Rectal smooth muscle tissue (tissue), 1 donor: Measurements from ENCODE around the gene FBN1.
A peak's percentile ranks its signal among the peaks of the same experiment; 100 is the strongest.

Experiments used
- H3K27ac ChIP-seq: one replicate; pipeline ENCODE4 v1.7.0; 2013; ENCODE audit warnings: low read depth, low read length, inconsistent platforms
- H3K27me3 ChIP-seq: one replicate; pipeline ENCODE4 v1.7.0; 2013; ENCODE audit warnings: low read length; ENCODE audit not compliant: control insufficient read depth, insufficient read depth
- H3K36me3 ChIP-seq: one replicate; pipeline ENCODE4 v1.7.0; 2013; ENCODE audit warnings: low read length; ENCODE audit not compliant: control insufficient read depth, insufficient read depth
- H3K4me1 ChIP-seq: one replicate; pipeline ENCODE4 v1.7.0; 2013; ENCODE audit warnings: low read length; ENCODE audit not compliant: control insufficient read depth, insufficient read depth
- H3K4me3 ChIP-seq: one replicate; pipeline ENCODE4 v1.7.0; 2013; ENCODE audit warnings: low read length
- H3K9ac ChIP-seq: one replicate; pipeline ENCODE4 v1.7.0; 2013; ENCODE audit warnings: low read length

Gene FBN1

DNA sequence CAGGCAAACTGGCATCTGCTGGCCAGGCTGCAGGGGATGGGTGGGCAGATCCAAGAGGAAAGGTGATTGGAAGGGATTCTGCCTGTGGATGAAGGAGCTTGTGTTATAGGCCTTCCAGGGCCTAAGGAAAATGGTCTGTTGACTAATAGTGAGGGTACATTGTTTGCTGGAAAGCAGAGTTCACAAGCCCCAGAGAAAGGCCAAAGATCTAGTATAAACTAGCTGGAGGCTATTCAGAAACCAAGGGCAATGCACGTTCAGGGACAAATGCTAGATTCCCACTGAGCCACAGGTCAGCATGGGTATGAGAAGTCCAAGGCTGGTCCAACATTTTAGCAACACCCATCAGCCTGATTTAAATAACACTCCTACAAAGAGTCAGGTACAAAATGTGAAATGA lies 74.7 kb downstream of the FBN1 start:
- Histone ChIP-seq H3K4me3 (no peak overlapping the region), H3K9ac (no peak overlapping the region), H3K27me3 (no peaks in the 10 kb centered on the region), H3K27ac (no peak overlapping the region), H3K36me3 (no peaks in the 10 kb centered on the region), H3K4me1 (no peaks in the 10 kb centered on the region)

DNA sequence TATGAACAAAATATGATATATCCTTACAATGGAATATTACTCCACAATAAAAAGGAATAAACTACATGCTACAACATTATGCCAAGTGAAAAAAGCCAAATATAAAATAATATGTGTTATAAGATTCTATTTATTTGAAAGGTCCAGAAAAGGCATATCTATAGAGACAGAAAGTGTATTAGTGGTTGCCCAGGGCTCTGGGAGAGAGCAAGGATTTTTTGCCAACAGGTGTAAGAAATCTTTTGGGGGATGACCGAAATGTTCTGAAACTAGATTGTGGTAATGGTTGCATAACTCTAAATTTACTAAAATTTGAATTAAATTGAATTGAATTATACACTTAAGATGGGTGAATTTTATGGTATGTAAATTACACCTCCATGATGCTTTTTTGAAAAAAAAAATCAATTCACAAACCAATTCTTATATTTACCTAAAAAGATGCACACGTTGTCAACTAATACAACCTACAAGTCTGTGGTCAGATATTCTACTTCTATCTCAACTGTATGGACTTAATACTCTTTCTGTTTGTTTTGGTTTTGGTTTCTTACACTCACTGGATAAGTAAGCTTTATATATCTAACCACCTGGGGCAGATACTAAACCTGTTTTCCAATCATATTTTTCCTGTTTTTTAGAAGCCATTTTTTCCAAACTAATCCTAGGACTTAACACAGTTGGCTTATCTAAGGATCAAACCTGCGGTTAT lies 75.8 kb downstream of the FBN1 start:
- Histone ChIP-seq H3K4me3 (no peak overlapping the region), H3K27ac (no peak overlapping the region), H3K4me1 (no peaks in the 10 kb centered on the region), H3K9ac (no peak overlapping the region), H3K27me3 (no peaks in the 10 kb centered on the region), H3K36me3 (no peaks in the 10 kb centered on the region)

DNA sequence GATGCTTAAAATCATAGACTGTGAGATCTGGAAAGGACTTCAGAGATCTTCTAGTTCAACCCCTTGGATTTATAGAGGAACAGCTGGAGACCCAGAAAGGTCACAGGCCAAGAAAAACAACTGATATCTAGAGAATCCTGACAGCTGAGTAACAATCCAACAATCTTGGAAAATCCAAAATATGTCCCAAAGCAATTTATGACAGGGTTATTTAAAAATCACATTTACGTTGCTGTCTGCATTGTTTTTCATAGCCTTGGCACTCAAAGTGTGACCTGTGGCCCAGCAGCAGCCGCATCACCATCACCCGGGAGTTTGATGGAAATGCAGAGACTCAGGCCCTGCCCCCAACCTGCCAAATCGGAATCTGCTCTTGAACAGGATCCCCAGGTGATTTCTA lies 78.8 kb downstream of the FBN1 start:
- Histone ChIP-seq H3K27me3 (no peaks in the 10 kb centered on the region), H3K27ac (no peak overlapping the region), H3K36me3 (no peaks in the 10 kb centered on the region), H3K4me3 (no peak overlapping the region), H3K9ac (no peak overlapping the region), H3K4me1 (no peaks in the 10 kb centered on the region)

DNA sequence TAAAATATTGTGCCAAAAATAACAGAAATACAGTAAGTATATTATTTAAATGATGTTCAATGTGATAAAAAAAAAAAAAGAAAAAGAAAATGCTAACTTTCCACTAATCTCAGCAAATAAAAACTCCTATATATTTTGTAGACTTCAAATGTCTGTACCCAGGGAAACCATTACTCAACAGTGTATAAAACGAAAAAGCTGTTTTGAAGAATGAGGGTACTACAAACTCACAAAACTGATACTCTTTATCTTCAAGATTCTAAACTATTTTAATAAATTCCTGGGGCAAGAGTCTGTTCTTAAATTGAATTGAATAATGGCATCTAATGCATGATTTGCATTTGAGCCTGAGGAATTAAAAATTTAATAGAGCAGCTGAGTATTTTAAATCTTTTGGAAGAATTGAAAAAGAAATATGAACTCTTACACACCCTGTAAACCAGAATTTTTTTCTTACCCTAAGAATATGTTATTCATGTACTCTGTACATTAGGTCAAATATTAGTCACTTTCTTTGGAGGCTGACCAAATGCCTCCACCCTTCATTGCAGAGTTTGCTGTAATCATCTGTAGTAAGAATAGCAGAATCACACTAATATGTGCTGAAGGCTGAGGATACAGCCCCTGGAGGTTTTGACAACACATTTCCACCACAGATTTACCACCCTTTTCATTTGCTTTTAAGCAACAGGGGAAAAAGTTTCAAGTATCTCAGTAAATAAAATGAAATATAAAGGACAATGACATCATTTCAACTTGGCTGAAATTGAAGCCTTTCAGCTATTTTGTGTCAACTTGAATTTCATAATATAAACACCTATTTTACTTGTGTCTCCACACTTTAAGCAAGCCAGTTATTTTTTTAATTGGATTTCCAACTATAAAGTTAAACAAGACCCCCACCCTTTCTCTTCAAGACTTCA lies 79.7 kb downstream of the FBN1 start:
- H3K27ac ChIP-seq = peak overlapping the region; percentile 14
- no peak overlapping the region for H3K9ac ChIP-seq
- no peaks in the 10 kb centered on the region for H3K36me3 ChIP-seq

GRCh38 chr15:48564690-48565089 lies 80.8 kb downstream of the FBN1 start:
- Histone ChIP-seq H3K9ac (no peak overlapping the region), H3K27ac (no peak overlapping the region), H3K4me3 (no peak overlapping the region), H3K36me3 (no peaks in the 10 kb centered on the region), H3K27me3 (no peaks in the 10 kb centered on the region), H3K4me1 (peaks cover 3% of the 10 kb centered on the region)

More for the DNA sequence above, 79.7 kb downstream of the FBN1 start:
- H3K4me3 ChIP-seq = no peak overlapping the region
- H3K27me3 ChIP-seq = no peaks in the 10 kb centered on the region
- H3K4me1 ChIP-seq = no peaks in the 10 kb centered on the region

DNA sequence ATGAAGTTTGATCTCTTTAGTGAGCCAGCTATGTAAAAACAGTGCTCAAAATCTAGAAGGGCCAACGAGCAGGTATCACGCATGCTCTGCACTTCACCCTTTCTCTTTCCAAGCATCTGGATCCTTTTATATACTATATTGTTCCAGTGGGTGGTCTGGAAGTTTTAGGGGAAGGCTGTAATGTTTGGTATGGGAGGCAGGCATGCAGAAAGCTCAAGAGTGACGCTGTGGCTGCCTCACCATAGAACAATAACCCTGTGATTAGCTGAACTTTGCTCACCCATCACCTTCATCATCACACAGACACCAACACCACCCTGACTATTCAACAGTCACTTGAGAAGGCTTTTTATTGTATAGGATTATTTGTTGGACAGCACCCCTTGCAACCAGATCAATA lies 81.6 kb downstream of the FBN1 start:
- no peak overlapping the region for H3K4me3 ChIP-seq
- H3K27me3 ChIP-seq = no peaks in the 10 kb centered on the region
- no peaks in the 10 kb centered on the region for H3K36me3 ChIP-seq
- no peak overlapping the region for H3K27ac ChIP-seq
- no peak overlapping the region for H3K9ac ChIP-seq
- peaks cover 5% of the 10 kb centered on the region for H3K4me1 ChIP-seq

GRCh38 chr15:48560321-48561051 lies 85.0 kb downstream of the FBN1 start:
- H3K27me3 ChIP-seq = no peaks in the 10 kb centered on the region
- no peak overlapping the region for H3K4me3 ChIP-seq
- H3K9ac ChIP-seq = no peak overlapping the region
- H3K36me3 ChIP-seq = peaks cover 2% of the 10 kb centered on the region
- no peak overlapping the region for H3K27ac ChIP-seq
- H3K4me1 ChIP-seq = peaks cover 11% of the 10 kb centered on the region

DNA sequence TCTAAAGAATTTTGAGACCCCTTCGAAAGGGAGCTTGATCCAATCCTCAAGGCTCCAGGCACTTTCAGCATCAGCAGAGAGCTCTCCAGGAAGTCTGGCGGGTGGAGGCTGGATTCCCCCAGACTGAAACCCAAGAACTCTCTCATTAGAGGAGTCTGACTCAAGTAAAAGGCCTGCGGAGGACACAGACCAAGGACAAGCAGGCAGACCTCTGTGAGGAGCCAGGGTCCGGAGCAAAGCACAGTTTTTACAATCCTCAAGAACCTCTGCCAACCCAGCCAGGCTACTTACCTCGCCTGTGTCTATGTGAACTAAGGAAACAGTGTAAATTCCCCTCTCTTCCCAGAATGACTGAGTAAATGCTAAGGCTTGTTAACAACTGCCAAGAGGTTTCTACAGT lies 86.2 kb downstream of the FBN1 start:
- no peak overlapping the region for H3K9ac ChIP-seq
- peaks cover 2% of the 10 kb centered on the region for H3K36me3 ChIP-seq
- peak overlapping the region; percentile 16 for H3K27ac ChIP-seq
- no peak overlapping the region for H3K4me3 ChIP-seq
- peaks cover 11% of the 10 kb centered on the region for H3K4me1 ChIP-seq
- no peaks in the 10 kb centered on the region for H3K27me3 ChIP-seq

GRCh38 chr15:48558226-48558625 lies 87.3 kb downstream of the FBN1 start:
- no peak overlapping the region for H3K27ac ChIP-seq
- H3K4me3 ChIP-seq = no peak overlapping the region
- H3K4me1 ChIP-seq = peaks cover 11% of the 10 kb centered on the region
- peaks cover 2% of the 10 kb centered on the region for H3K36me3 ChIP-seq
- H3K27me3 ChIP-seq = no peaks in the 10 kb centered on the region
- H3K9ac ChIP-seq = no peak overlapping the region

DNA sequence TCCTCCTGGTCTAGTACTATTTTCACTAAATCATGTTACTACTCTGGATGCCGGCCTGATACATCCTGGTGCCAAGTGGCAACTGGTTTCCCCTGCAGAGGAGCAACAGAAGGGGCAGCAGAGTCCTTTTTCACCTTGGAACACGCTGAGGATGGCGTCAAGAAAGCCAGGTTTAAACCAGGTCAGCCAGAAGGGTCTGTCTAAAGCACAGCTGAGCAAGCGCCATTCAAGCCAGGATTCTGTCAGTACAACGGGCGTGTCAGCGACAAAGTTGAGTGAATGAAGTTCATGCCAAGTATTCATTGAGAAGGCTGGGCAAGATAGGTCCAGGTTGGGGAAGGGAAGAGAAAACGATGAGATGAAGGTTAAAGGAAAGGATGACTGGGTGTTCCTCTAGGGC lies 88.2 kb downstream of the FBN1 start:
- peaks cover 2% of the 10 kb centered on the region for H3K36me3 ChIP-seq
- H3K4me1 ChIP-seq = peaks cover 11% of the 10 kb centered on the region
- H3K27me3 ChIP-seq = no peaks in the 10 kb centered on the region
- H3K4me3 ChIP-seq = no peak overlapping the region
- H3K9ac ChIP-seq = no peak overlapping the region
- no peak overlapping the region for H3K27ac ChIP-seq

DNA sequence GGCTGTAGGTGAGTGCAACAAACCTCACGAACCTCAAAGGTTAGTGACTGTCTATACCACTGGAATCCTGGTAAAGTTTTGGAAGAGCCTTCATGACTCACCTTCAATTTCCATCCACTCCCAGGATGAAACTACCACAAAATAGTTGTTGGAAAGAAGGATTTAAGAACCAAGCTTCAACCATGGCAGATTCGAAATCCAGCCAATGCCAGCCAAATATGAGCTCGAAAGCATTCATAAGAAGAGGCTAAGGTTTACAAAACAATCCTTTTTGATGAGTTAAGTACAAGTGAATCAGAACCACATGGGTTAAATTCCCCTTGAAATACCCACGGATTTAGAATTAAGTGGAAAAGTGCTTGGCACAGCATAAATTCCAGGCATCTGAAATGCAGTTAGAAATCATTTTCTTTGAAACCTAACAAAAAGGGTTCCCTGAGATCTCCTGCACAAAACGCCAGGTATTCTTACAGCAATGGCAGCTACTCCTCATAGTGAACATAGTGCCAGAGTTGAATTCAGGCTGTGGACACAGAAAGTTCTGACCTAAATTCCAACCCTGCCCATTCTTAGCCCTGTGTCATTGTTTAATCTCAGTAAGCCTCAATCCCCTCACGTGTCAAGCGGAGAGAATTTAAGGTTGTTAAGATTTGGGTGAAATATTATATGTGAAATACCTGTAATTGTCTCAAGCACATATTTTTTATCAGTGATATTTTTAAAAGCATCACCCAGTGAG lies 89.2 kb downstream of the FBN1 start:
- H3K36me3 ChIP-seq = peaks cover 2% of the 10 kb centered on the region
- H3K4me1 ChIP-seq = peaks cover 11% of the 10 kb centered on the region
- no peak overlapping the region for H3K4me3 ChIP-seq
- no peak overlapping the region for H3K9ac ChIP-seq
- no peaks in the 10 kb centered on the region for H3K27me3 ChIP-seq
- H3K27ac ChIP-seq = no peak overlapping the region
